HG02943 (cell line): ENCODE measurements around the gene SYNGAP1.
"Not testable (repeated sequence)": the region's sequence is repeated elsewhere in the genome, so short reads cannot be mapped to it uniquely, and the experiment has no call there.

Source experiments
- ATAC-seq: cut with Tn5 transposase; IDR thresholded peaks from one replicate; pipeline ENCODE4 v1.9.1; 2021; ENCODE audit warnings: mild to moderate bottlenecking, low read depth, moderate library complexity; ENCODE audit not compliant: unreplicated experiment

SYNGAP1 gene

GRCh38 chr6:33459226-33459625, 39.4 kb downstream of the SYNGAP1 start:
- ATAC-seq = no peak

GRCh38 chr6:33466075-33466735, 46.3 kb downstream of the SYNGAP1 start:
- ATAC-seq = no peak

- ATAC-seq = no peak
Measured at GRCh38 chr6:33467091-33467490, 47.2 kb downstream of the SYNGAP1 start.

GRCh38 chr6:33469661-33470060, 49.8 kb downstream of the SYNGAP1 start:
- ATAC-seq = no peak

- no peak for ATAC-seq
Measured at GRCh38 chr6:33477864-33478263, 58.0 kb downstream of the SYNGAP1 start.

- ATAC-seq = no peak
Measured at GRCh38 chr6:33481192-33481591, 61.3 kb downstream of the SYNGAP1 start.

- ATAC-seq = not testable (repeated sequence)
Measured at GRCh38 chr6:33482620-33483019, 62.8 kb downstream of the SYNGAP1 start.

- ATAC-seq = no peak
Measured at GRCh38 chr6:33483678-33484077, 63.8 kb downstream of the SYNGAP1 start.

GRCh38 chr6:33484673-33485262, 64.9 kb downstream of the SYNGAP1 start:
- ATAC-seq = not testable (repeated sequence)

GRCh38 chr6:33485680-33486079, 65.8 kb downstream of the SYNGAP1 start:
- not testable (repeated sequence) for ATAC-seq

GRCh38 chr6:33488339-33488738, 68.5 kb downstream of the SYNGAP1 start:
- no peak for ATAC-seq

GRCh38 chr6:33490198-33490597, 70.3 kb downstream of the SYNGAP1 start:
- no peak for ATAC-seq

GRCh38 chr6:33490621-33491020, 70.8 kb downstream of the SYNGAP1 start:
- ATAC-seq = no peak

GRCh38 chr6:33492093-33492492, 72.2 kb downstream of the SYNGAP1 start:
- no peak for ATAC-seq

- no peak for ATAC-seq
Measured at GRCh38 chr6:33497157-33497556, 77.3 kb downstream of the SYNGAP1 start.

GRCh38 chr6:33502486-33502885, 82.6 kb downstream of the SYNGAP1 start:
- ATAC-seq = no peak

- ATAC-seq = no peak
Measured at GRCh38 chr6:33504486-33504885, 84.6 kb downstream of the SYNGAP1 start.
